Measurements from ENCODE around the gene DLL3. TPM values are rescaled to one million over a fixed set of nuclear protein-coding genes. Genes with fewer than 3 reads are reported as not detected.
A peak's percentile ranks its signal among the peaks of the same experiment; 100 is the strongest.

Gene DLL3
- total and polyA plus RNA-seq, 2 experiments from 2014 or later = 1.2 to 2.1 TPM

- H4K20me1 ChIP-seq (ENCODE audit: insufficient read depth) = no peaks in the 10 kb centered on the region
- peak overlapping the region; percentile 91 for H2AFZ ChIP-seq
- H3K27me3 ChIP-seq (replicated peaks; ENCODE audit: insufficient read depth) = peaks cover 15% of the 10 kb centered on the region; the same call in 1 of the 2 replicates
- H3F3A ChIP-seq (ENCODE audit: insufficient read depth) = no peaks in the 10 kb centered on the region
- no peak overlapping the region for H3K27ac ChIP-seq
- no peak for TF ChIP-seq EZH2phosphoT487 (IDR thresholded peaks at IDR 0.05; ENCODE audit: insufficient read depth, low read depth)
- TF ChIP-seq EZH2 (IDR thresholded peaks at IDR 0.05; ENCODE audit: insufficient read depth, poor library complexity, severe bottlenecking) = no peak
- H3K4me1 ChIP-seq (ENCODE audit: insufficient read depth) = no peaks in the 10 kb centered on the region
- WGBS, 2 experiments (ENCODE audit: low coverage in 1 of 2, low lambda C conversion rate in 2 of 2, missing lambda C conversion rate in 2 of 2) = 19 to 20% methylated on average over 24 of the region's 24 CpGs
- in situ Hi-C loops (cut with MboI) = no loop called here
- no peak for DNase-seq
- H3K9me3 ChIP-seq (ENCODE audit: low read depth) = no peaks in the 10 kb centered on the region
- peak overlapping the region; percentile 74 for H3K4me3 ChIP-seq
- H3K9me2 ChIP-seq (ENCODE audit: insufficient read depth) = no peaks in the 10 kb centered on the region
- no peak overlapping the region for H3K9ac ChIP-seq
- no peaks in the 10 kb centered on the region for H3K36me3 ChIP-seq (ENCODE audit: low read depth)
- H3K4me2 ChIP-seq (ENCODE audit: unreplicated experiment) = peak overlapping the region; percentile 67
- H3K79me2 ChIP-seq (ENCODE audit: insufficient read depth) = no peaks in the 10 kb centered on the region
These were observed 9.1 kb downstream of the DLL3 start for GRCh38 chr19:39507715-39508364.

GRCh38 chr19:39508629-39509028, 9.9 kb downstream of the DLL3 start:
- no peak overlapping the region for H2AFZ ChIP-seq
- H3K9me3 ChIP-seq (ENCODE audit: low read depth) = no peaks in the 10 kb centered on the region
- H3K79me2 ChIP-seq (ENCODE audit: insufficient read depth) = no peaks in the 10 kb centered on the region
- H3K27me3 ChIP-seq (replicated peaks; ENCODE audit: insufficient read depth) = peaks cover 21% of the 10 kb centered on the region; the same call in 1 of the 2 replicates
- no peak overlapping the region for H3K9ac ChIP-seq
- in situ Hi-C loops (cut with MboI) = no loop called here
- no peak for DNase-seq
- no peaks in the 10 kb centered on the region for H4K20me1 ChIP-seq (ENCODE audit: insufficient read depth)
- no peaks in the 10 kb centered on the region for H3K4me1 ChIP-seq (ENCODE audit: insufficient read depth)
- WGBS, 2 experiments (ENCODE audit: low coverage in 1 of 2, low lambda C conversion rate in 2 of 2, missing lambda C conversion rate in 2 of 2) = 77 to 78% methylated on average over 9 of the region's 9 CpGs
- no peaks in the 10 kb centered on the region for H3K36me3 ChIP-seq (ENCODE audit: low read depth)
- no peaks in the 10 kb centered on the region for H3F3A ChIP-seq (ENCODE audit: insufficient read depth)
- H3K9me2 ChIP-seq (ENCODE audit: insufficient read depth) = no peaks in the 10 kb centered on the region
- H3K4me3 ChIP-seq = no peak overlapping the region
- TF ChIP-seq EZH2phosphoT487 (IDR thresholded peaks at IDR 0.05; ENCODE audit: insufficient read depth, low read depth) = no peak
- no peak for TF ChIP-seq EZH2 (IDR thresholded peaks at IDR 0.05; ENCODE audit: insufficient read depth, poor library complexity, severe bottlenecking)
- no peak overlapping the region for H3K27ac ChIP-seq
- H3K4me2 ChIP-seq (ENCODE audit: unreplicated experiment) = no peak overlapping the region

GRCh38 chr19:39509233-39509632, 10.5 kb downstream of the DLL3 start:
- Histone ChIP-seq H3K9ac (no peak overlapping the region), H3K27me3 (replicated peaks; ENCODE audit: insufficient read depth) (peaks cover 27% of the 10 kb centered on the region), H3K79me2 (ENCODE audit: insufficient read depth) (no peaks in the 10 kb centered on the region), H3K36me3 (ENCODE audit: low read depth) (no peaks in the 10 kb centered on the region), H3K4me1 (ENCODE audit: insufficient read depth) (no peaks in the 10 kb centered on the region), H3K4me2 (ENCODE audit: unreplicated experiment) (no peak overlapping the region), H2AFZ (no peak overlapping the region), H3K4me3 (no peak overlapping the region), H4K20me1 (ENCODE audit: insufficient read depth) (no peaks in the 10 kb centered on the region), H3K9me2 (ENCODE audit: insufficient read depth) (no peaks in the 10 kb centered on the region), H3K9me3 (ENCODE audit: low read depth) (no peaks in the 10 kb centered on the region), H3F3A (ENCODE audit: insufficient read depth) (no peaks in the 10 kb centered on the region), H3K27ac (no peak overlapping the region)
- no peak for TF ChIP-seq EZH2 (IDR thresholded peaks at IDR 0.05; ENCODE audit: insufficient read depth, poor library complexity, severe bottlenecking)
- no peak for TF ChIP-seq EZH2phosphoT487 (IDR thresholded peaks at IDR 0.05; ENCODE audit: insufficient read depth, low read depth)
- DNase-seq = no peak
- in situ Hi-C loops (cut with MboI) = no loop called here
- 39 to 54% methylated on average over 2 of the region's 2 CpGs for WGBS, 2 experiments (ENCODE audit: low coverage in 1 of 2, low lambda C conversion rate in 2 of 2, missing lambda C conversion rate in 2 of 2)

- Histone ChIP-seq H3K4me1 (ENCODE audit: insufficient read depth) (no peaks in the 10 kb centered on the region), H3K4me3 (no peak overlapping the region), H4K20me1 (ENCODE audit: insufficient read depth) (no peaks in the 10 kb centered on the region), H3K79me2 (ENCODE audit: insufficient read depth) (no peaks in the 10 kb centered on the region), H3K4me2 (ENCODE audit: unreplicated experiment) (no peak overlapping the region), H3K27ac (no peak overlapping the region), H3K36me3 (ENCODE audit: low read depth) (no peaks in the 10 kb centered on the region), H3K9me2 (ENCODE audit: insufficient read depth) (no peaks in the 10 kb centered on the region), H3K9me3 (ENCODE audit: low read depth) (no peaks in the 10 kb centered on the region), H3K27me3 (replicated peaks; ENCODE audit: insufficient read depth) (peaks cover 42% of the 10 kb centered on the region), H2AFZ (no peak overlapping the region), H3K9ac (no peak overlapping the region), H3F3A (ENCODE audit: insufficient read depth) (no peaks in the 10 kb centered on the region)
- WGBS, 2 experiments (ENCODE audit: low coverage in 1 of 2, low lambda C conversion rate in 2 of 2, missing lambda C conversion rate in 2 of 2) = 31 to 40% methylated on average over 2 of the region's 2 CpGs
- in situ Hi-C loops (cut with MboI) = no loop called here
- DNase-seq = peak; percentile 5
- TF ChIP-seq EZH2 (IDR thresholded peaks at IDR 0.05; ENCODE audit: insufficient read depth, poor library complexity, severe bottlenecking) (no peak), EZH2phosphoT487 (IDR thresholded peaks at IDR 0.05; ENCODE audit: insufficient read depth, low read depth) (no peak)
These were observed 14.2 kb downstream of the DLL3 start for GRCh38 chr19:39512988-39513387.
